H1 (cell line): ENCODE results near the gene ANXA2. TPM values are rescaled to one million over a fixed set of nuclear protein-coding genes. Genes with fewer than 3 reads are reported as not detected.

Experiments used
- CBX8 ChIP-seq: fragments of 300-800, 300-1000 bp; sonication (generic); IDR thresholded peaks from 2 replicates; pipeline ENCODE4 v1.7.1; 2016; ENCODE audit warnings: low read depth, low read length, borderline replicate concordance
- CEBPB ChIP-seq: IDR thresholded peaks from 2 replicates; pipeline ENCODE4 v1.6.1; 2012; ENCODE audit warnings: low read depth, low read length
- CHD7 ChIP-seq: fragments of 300-600 bp; sonication (generic); IDR thresholded peaks from 2 replicates; pipeline ENCODE4 v1.7.1; 2012; ENCODE audit warnings: low read length, moderate library complexity, mild to moderate bottlenecking, inconsistent platforms; ENCODE audit not compliant: insufficient replicate concordance
- CTBP2 ChIP-seq: IDR thresholded peaks from 2 replicates; pipeline ENCODE4 v1.7.0; 2011; ENCODE audit warnings: borderline replicate concordance, mild to moderate bottlenecking, moderate library complexity, mixed read lengths, low read length; ENCODE audit not compliant: insufficient read depth, insufficient read length
- RBBP5 ChIP-seq: IDR thresholded peaks from 2 replicates; pipeline ENCODE4 v1.7.1; 2012; ENCODE audit warnings: low read depth, mild to moderate bottlenecking, inconsistent platforms, low read length, moderate library complexity, borderline replicate concordance
- RNF2 ChIP-seq: fragments of 200-900, 300-1000 bp; sonication (generic); IDR thresholded peaks from 2 replicates; pipeline ENCODE4 v1.7.1; 2016; ENCODE audit warnings: borderline replicate concordance, low read depth, mild to moderate bottlenecking, antibody characterized with exemption, low read length; ENCODE audit not compliant: poor library complexity, severe bottlenecking; ENCODE audit errors: missing control alignments
- SRF ChIP-seq: IDR thresholded peaks from 2 replicates; pipeline ENCODE4 v1.6.1; 2011; ENCODE audit warnings: mild to moderate bottlenecking, low read depth, low read length, moderate library complexity
- TAF1 ChIP-seq: IDR thresholded peaks from 2 replicates; pipeline ENCODE4 v1.6.1; 2011; ENCODE audit warnings: mild to moderate bottlenecking, low read depth, low read length
- TCF12 ChIP-seq: IDR thresholded peaks from 2 replicates; pipeline ENCODE4 v1.6.1; 2011; ENCODE audit warnings: low read depth, mild to moderate bottlenecking, low read length
- USF2 ChIP-seq: IDR thresholded peaks from 2 replicates; pipeline ENCODE4 v1.6.1; 2011; ENCODE audit warnings: low read length, improper control_type of control experiment
- polyA plus RNA-seq, 7 experiments: library from polyadenylated mRNA; depleted of rRNA in 3 of 7; stranded (reverse) in 5 of 7; unstranded in 2 of 7; fragments of >200 nt in 5 of 7; fragments of 200-250 nt in 2 of 7; gene quantifications; 1 replicate in 5 of 7; 2 replicates in 1 of 7; 4 replicates in 1 of 7; pipeline versions ENCODE4 v1.2.1 to v1.2.3, GENCODE V29; 2011 to 2013; ENCODE audit warnings: missing spikeins in 2 of 7, mixed read lengths in 2 of 7
- total RNA-seq: library from RNA; stranded (reverse); fragmentation: NEBNext Ultra II Directional; extraction: Animal tissue kit (Norgen Biotek cat#: 25700); gene quantifications from 2 replicates; pipeline ENCODE4 v1.2.1, GENCODE V29; 2021

The ANXA2 gene
- total and polyA plus RNA-seq, 2 of the 8 experiments (the other 6 are each of a cell fraction or from before 2014, with no cell fraction given), result 178 to 217 TPM

GRCh38 chr15:60417112-60417511 is 19.3 kb upstream of the ANXA2 start (continued):
- TF ChIP-seq CHD7 (no peak), TCF12 (no peak), CEBPB (no peak), RBBP5 (no peak), CBX8 (no peak), TAF1 (no peak), CTBP2 (no peak), SRF (no peak), RNF2 (no peak), USF2 (no peak)
